Activated CD8-positive, alpha-beta T cell treated with anti-CD3 and anti-CD28 coated beads for 36 hours (primary cell): Measurements from ENCODE around the gene RNF144A. TPM values are rescaled to one million over a fixed set of nuclear protein-coding genes. Genes with fewer than 3 reads are reported as not detected.
"Not testable (repeated sequence)": the region's sequence is repeated elsewhere in the genome, so short reads cannot be mapped to it uniquely, and the experiment has no call there.

ENCODE experiments used
- ATAC-seq: fragments of 200-7000 bp; cut with Tn5 transposase; one replicate; pipeline ENCODE4 v1.10.0; 2021; ENCODE audit warnings: mild to moderate bottlenecking, moderate library complexity
- CTCF ChIA-PET: fragments of 350-600 bp; sonication (Branson Sonifier 250); formaldehyde crosslinking; loops from one replicate; lab custom pipeline; 2021; ENCODE audit warnings: antibody characterized with exemption; lab: Charles Lee
- POLR2A ChIA-PET: fragments of 350-600 bp; sonication (Branson Sonifier 250); formaldehyde crosslinking; loops from one replicate; lab custom pipeline; 2021; ENCODE audit warnings: antibody characterized with exemption; lab: Charles Lee
- DNase-seq: peaks from one replicate; pipeline ENCODE4 v3.0.0-alpha.2; 2020
- H3K27ac Mint-ChIP-seq: one replicate; pipeline ENCODE4 v1.8.0; 2021; ENCODE audit warnings: mild to moderate bottlenecking, mixed read lengths
- H3K27me3 Mint-ChIP-seq: one replicate; pipeline ENCODE4 v1.8.0; 2021; ENCODE audit warnings: mixed read lengths
- H3K36me3 Mint-ChIP-seq: one replicate; pipeline ENCODE4 v1.8.0; 2021; ENCODE audit warnings: low read depth, mixed read lengths
- H3K4me1 Mint-ChIP-seq: one replicate; pipeline ENCODE4 v1.8.0; 2021; ENCODE audit warnings: low read depth, mixed read lengths
- H3K4me3 Mint-ChIP-seq: one replicate; pipeline ENCODE4 v1.8.0; 2021; ENCODE audit warnings: mild to moderate bottlenecking, moderate library complexity, mixed read lengths
- H3K9me3 Mint-ChIP-seq: one replicate; pipeline ENCODE4 v1.8.0; 2021; ENCODE audit warnings: mixed read lengths
- intact Hi-C: fragments of 100-400 bp; cut with micrococcal nuclease; formaldehyde crosslinking; loops from one replicate; pipeline ENCODE4 v1.10.0; 2022
- total RNA-seq, 2 experiments: library from RNA; stranded (reverse); gene quantifications; one replicate each; pipeline ENCODE4 v1.2.3, GENCODE V29; 2021
- TF ChIP-seq, protein P1 (sequence below): fragments of 200-600 bp; IDR thresholded peaks from one replicate; pipeline ENCODE4 v1.8.0; 2022; ENCODE audit warnings: antibody characterized with exemption, mild to moderate bottlenecking

Gene RNF144A
- total RNA-seq, 2 experiments from 2014 or later = 32.6 to 36.5 TPM

DNA sequence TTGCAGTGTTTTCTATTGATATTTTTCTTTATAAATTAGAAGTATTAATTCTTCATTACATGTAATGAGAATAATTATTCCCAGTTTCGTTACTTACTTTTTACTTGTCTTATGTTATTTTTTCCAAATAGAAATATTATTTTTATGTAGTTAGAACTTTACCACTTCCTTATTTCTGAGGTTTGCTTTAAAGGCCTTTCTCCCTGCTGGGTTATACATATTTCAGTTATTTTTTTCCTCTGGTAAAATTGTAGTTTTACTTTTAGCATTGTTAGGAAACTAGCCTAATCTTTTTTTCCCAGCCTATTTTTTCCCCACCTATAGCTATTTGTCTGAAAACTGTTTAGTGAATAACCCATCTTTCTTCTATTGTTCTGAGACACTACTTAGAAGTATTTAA lies 17.1 kb downstream of the RNF144A start:
- ATAC-seq (no peak), DNase-seq (no peak)
- no peaks in the 10 kb centered on the region for H3K9me3 Mint-ChIP-seq
- ChIA-PET CTCF (no interaction called here), POLR2A (interaction anchor here (1.0 kb wide), 1 partner anchor 11 kb away, joined by 3 read pairs; no protein-coding TSS in a partner anchor)
- H3K27ac Mint-ChIP-seq = no peak overlapping the region
- no peaks in the 10 kb centered on the region for H3K27me3 Mint-ChIP-seq
- intact Hi-C loops = no loop called here
- H3K4me3 Mint-ChIP-seq = no peak overlapping the region
- H3K4me1 Mint-ChIP-seq = peaks cover 55% of the 10 kb centered on the region
- TF ChIP-seq, protein P1, sequence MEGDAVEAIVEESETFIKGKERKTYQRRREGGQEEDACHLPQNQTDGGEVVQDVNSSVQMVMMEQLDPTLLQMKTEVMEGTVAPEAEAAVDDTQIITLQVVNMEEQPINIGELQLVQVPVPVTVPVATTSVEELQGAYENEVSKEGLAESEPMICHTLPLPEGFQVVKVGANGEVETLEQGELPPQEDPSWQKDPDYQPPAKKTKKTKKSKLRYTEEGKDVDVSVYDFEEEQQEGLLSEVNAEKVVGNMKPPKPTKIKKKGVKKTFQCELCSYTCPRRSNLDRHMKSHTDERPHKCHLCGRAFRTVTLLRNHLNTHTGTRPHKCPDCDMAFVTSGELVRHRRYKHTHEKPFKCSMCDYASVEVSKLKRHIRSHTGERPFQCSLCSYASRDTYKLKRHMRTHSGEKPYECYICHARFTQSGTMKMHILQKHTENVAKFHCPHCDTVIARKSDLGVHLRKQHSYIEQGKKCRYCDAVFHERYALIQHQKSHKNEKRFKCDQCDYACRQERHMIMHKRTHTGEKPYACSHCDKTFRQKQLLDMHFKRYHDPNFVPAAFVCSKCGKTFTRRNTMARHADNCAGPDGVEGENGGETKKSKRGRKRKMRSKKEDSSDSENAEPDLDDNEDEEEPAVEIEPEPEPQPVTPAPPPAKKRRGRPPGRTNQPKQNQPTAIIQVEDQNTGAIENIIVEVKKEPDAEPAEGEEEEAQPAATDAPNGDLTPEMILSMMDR = no peak
- H3K36me3 Mint-ChIP-seq = peaks cover 19% of the 10 kb centered on the region

DNA sequence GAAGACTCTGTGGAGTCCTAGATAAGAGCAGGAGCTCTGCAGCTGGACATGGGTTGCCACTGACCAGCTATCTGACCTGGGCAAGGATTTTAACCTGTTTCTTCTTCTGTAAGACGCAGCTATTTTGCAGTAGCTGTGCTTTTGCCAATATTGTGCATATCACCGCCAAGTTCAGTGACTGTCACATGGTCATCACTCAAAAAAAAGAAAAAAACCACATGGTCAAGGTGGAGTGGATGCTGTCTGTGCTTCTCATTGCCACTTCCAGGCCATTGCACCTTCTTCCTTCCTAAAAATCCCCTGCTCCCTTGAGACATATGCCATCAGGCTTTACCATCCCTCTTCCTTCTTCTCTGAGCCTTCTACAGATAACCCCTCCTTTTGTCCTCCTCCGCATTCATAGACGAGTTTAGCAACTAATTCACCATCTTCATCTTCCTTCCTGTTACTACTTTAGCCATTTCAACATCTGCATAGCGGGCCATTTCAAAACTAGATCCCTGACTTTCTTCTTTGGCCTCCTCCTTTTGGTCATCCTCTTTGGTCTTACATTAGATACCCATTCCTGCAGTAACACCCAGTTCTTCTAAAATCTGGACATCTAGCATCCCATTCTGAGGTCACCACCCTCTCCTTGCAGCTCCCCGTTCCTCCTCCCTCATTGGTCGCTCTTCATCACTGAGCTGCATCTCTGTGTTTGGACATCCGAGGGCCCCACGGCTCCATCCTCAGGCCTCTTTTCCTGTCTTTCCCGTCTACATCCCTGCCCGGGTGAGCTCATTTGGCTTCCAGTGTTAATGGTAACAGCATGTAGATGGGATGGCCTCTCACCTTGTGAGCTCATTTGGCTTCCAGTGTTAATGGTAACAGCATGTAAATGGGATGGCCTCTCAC lies 17.8 kb downstream of the RNF144A start:
- no peak overlapping the region for H3K4me3 Mint-ChIP-seq
- no peak for DNase-seq
- H3K9me3 Mint-ChIP-seq = no peaks in the 10 kb centered on the region
- ChIA-PET POLR2A (interaction anchor here (1.0 to 2.0 kb wide), 2 partner anchors 12 to 14 kb away, joined by 3 to 4 read pairs; no protein-coding TSS in a partner anchor), CTCF (no interaction called here)
- ATAC-seq = no peak
- TF ChIP-seq, protein P1 = no peak
- peaks cover 50% of the 10 kb centered on the region for H3K4me1 Mint-ChIP-seq
- H3K36me3 Mint-ChIP-seq = peaks cover 16% of the 10 kb centered on the region
- intact Hi-C loops = no loop called here
- no peaks in the 10 kb centered on the region for H3K27me3 Mint-ChIP-seq
- H3K27ac Mint-ChIP-seq = no peak overlapping the region

DNA sequence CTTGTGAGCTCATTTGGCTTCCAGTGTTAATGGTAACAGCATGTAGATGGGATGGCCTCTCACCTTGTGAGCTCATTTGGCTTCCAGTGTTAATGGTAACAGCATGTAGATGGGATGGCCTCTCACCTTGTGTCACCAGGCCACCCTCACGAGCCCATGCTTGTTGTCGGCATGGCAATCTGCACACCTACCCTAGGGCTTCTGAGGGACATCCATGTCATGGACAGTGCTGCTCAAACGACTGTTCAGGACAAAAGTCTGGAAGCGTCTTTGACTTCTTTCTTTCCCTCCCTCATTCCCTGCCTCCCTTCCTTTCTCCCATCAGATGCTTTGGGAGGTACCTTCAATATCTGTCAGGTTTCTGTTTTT lies 18.4 kb downstream of the RNF144A start:
- H3K27me3 Mint-ChIP-seq, ATAC-seq, CTCF ChIA-PET, intact Hi-C loops, H3K27ac Mint-ChIP-seq, H3K9me3 Mint-ChIP-seq, H3K4me3 Mint-ChIP-seq, DNase-seq: not testable (repeated sequence)
- POLR2A ChIA-PET = interaction anchor here (2.0 kb wide), 1 partner anchor 15 kb away, joined by 4 read pairs; no protein-coding TSS in a partner anchor
- H3K4me1 Mint-ChIP-seq = peaks cover 49% of the 10 kb centered on the region
- peaks cover 16% of the 10 kb centered on the region for H3K36me3 Mint-ChIP-seq

DNA sequence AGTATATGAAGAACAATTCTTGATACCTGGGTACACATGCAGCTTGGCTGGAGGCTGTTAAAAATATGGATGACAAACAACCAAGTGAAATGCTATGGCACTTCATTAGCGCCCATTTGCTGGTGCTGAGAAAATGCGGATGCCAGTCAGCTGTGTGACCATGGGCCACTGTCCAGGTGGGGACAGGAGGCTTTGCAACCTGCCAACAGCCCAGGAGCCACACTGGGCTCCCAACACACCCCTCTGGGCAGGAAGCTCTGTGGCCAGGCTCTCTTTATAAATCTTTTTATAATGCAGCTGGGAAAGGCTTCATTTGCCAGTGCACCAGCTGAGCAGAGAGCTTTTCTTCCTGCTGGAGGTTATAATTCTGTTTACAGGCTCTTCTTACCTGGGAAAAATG lies 19.9 kb downstream of the RNF144A start:
- Mint-ChIP-seq H3K27ac (no peak overlapping the region), H3K9me3 (no peaks in the 10 kb centered on the region), H3K36me3 (peaks cover 18% of the 10 kb centered on the region), H3K27me3 (no peaks in the 10 kb centered on the region), H3K4me1 (peaks cover 41% of the 10 kb centered on the region), H3K4me3 (no peak overlapping the region)
- POLR2A ChIA-PET = no interaction called here
- TF ChIP-seq, protein P1 = no peak
- intact Hi-C loops = no loop called here
- DNase-seq (no peak), ATAC-seq (no peak)
- CTCF ChIA-PET = interaction anchor here (0.8 to 1.9 kb wide), 4 partner anchors 8 to 111 kb away, joined by 3 to 5 read pairs (median 4); no protein-coding TSS in a partner anchor

DNA sequence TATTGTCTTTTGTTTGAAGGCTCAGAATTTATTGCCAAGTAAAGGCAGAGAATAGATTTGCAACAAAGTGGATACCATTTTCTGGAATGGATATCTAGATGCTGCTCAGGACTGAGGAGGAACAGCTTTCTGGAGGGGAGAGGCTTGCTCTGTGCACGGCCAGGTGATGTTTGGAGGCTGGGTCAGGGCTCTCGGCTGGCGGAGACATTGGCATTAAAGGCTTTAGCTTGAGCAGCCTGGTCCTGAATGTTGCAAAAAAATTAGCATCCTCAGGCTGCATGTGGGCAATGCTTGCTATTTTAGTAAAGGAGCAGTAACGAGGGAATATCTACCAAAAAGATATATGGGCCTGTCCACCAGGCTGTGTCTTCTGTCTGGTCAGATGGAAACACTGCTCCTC lies 20.4 kb downstream of the RNF144A start:
- H3K27ac Mint-ChIP-seq = no peak overlapping the region

More for the DNA sequence above, 20.4 kb downstream of the RNF144A start:
- no peak overlapping the region for H3K4me3 Mint-ChIP-seq
- peaks cover 21% of the 10 kb centered on the region for H3K36me3 Mint-ChIP-seq
- H3K27me3 Mint-ChIP-seq = no peaks in the 10 kb centered on the region
- H3K4me1 Mint-ChIP-seq = peaks cover 43% of the 10 kb centered on the region
- ChIA-PET POLR2A (no interaction called here), CTCF (interaction anchor here (0.8 to 1.9 kb wide), 5 partner anchors 8 to 112 kb away, joined by 3 to 5 read pairs (median 4); no protein-coding TSS in a partner anchor)
- intact Hi-C loops = no loop called here
- no peak for ATAC-seq
- H3K9me3 Mint-ChIP-seq = no peaks in the 10 kb centered on the region
- no peak for DNase-seq
- TF ChIP-seq, protein P1 = no peak
